Nephron (organoid): ENCODE measurements around the gene E2F4.

Source experiments
- H3K27ac Mint-ChIP-seq, 3 experiments: 2 replicates each; pipeline ENCODE4 v1.8.0; 2020; ENCODE audit warnings: mixed read lengths in 3 of 3, mild to moderate bottlenecking in 2 of 3, moderate library complexity in 1 of 3
- H3K27me3 Mint-ChIP-seq: 2 replicates; pipeline ENCODE4 v1.8.0; 2021; ENCODE audit warnings: low read depth, mild to moderate bottlenecking, moderate library complexity, mixed read lengths
- H3K36me3 Mint-ChIP-seq: 2 replicates; pipeline ENCODE4 v1.8.0; 2020; ENCODE audit warnings: low read depth, mixed read lengths
- H3K4me1 Mint-ChIP-seq: 2 replicates; pipeline ENCODE4 v1.8.0; 2020; ENCODE audit warnings: mixed read lengths
- H3K4me3 Mint-ChIP-seq, 3 experiments: 2 replicates each; pipeline ENCODE4 v1.8.0; 2020; ENCODE audit warnings: mild to moderate bottlenecking in 3 of 3, mixed read lengths in 3 of 3, moderate library complexity in 2 of 3
- H3K9me3 Mint-ChIP-seq: 2 replicates; pipeline ENCODE4 v1.8.0; 2020; ENCODE audit warnings: mixed read lengths
- TF ChIP-seq, protein P1 (sequence below), 3 experiments: fragments of 200-600 bp; sonication (generic); IDR thresholded peaks; one replicate each; pipeline ENCODE4 v1.5.0; 2021; ENCODE audit warnings: antibody characterized with exemption in 3 of 3; ENCODE audit not compliant: unreplicated experiment in 3 of 3

The E2F4 gene, protein sequence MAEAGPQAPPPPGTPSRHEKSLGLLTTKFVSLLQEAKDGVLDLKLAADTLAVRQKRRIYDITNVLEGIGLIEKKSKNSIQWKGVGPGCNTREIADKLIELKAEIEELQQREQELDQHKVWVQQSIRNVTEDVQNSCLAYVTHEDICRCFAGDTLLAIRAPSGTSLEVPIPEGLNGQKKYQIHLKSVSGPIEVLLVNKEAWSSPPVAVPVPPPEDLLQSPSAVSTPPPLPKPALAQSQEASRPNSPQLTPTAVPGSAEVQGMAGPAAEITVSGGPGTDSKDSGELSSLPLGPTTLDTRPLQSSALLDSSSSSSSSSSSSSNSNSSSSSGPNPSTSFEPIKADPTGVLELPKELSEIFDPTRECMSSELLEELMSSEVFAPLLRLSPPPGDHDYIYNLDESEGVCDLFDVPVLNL

DNA sequence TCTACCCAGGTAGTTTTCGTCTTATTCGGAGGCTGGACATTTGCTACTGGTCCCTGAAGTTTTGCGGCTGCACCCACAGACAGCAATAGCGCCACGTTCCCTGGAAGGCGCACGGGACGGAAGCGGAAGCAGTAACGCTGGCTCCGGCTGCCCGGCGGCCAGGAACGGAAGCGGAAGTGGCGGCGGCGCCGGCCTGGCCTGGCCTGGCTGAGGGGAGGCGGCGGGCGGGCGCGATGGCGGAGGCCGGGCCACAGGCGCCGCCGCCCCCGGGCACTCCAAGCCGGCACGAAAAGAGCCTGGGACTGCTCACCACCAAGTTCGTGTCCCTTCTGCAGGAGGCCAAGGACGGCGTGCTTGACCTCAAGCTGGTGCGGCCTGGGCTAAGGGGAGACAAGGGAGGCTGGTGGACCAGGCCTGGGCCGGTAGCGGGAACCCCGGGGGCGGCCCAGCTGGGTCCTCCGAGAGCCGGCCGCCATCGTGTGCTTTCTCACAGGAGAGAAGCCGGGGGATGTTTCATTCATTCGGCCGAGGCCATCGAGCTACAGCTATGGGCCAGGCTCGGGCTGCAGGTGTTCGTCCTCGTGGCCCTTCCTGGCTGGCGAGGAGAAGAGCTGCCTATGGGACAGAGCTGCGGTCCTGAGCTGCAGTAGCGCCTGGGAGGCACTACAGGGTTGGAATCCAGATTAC, at the start of gene E2F4:
Gene E2F4, plus strand, starts transcription at position 161 of the 687 bp plus-strand sequence. Its CDS starts 73 bp downstream, at position 234.
- TF ChIP-seq, protein P1, sequence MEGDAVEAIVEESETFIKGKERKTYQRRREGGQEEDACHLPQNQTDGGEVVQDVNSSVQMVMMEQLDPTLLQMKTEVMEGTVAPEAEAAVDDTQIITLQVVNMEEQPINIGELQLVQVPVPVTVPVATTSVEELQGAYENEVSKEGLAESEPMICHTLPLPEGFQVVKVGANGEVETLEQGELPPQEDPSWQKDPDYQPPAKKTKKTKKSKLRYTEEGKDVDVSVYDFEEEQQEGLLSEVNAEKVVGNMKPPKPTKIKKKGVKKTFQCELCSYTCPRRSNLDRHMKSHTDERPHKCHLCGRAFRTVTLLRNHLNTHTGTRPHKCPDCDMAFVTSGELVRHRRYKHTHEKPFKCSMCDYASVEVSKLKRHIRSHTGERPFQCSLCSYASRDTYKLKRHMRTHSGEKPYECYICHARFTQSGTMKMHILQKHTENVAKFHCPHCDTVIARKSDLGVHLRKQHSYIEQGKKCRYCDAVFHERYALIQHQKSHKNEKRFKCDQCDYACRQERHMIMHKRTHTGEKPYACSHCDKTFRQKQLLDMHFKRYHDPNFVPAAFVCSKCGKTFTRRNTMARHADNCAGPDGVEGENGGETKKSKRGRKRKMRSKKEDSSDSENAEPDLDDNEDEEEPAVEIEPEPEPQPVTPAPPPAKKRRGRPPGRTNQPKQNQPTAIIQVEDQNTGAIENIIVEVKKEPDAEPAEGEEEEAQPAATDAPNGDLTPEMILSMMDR (IDR thresholded peaks at IDR 0.05; ENCODE audit: unreplicated experiment in 3 of 3): no peak
- Mint-ChIP-seq H3K27ac (peak within 1 kb of the TSS; percentile 2 to 86 (median 67)), H3K27me3 (no peaks in the 10 kb centered on the region), H3K36me3 (peaks cover 30% of the 10 kb centered on the region), H3K4me3 (peak within 1 kb of the TSS; percentile 86 to 93 (median 89)), H3K9me3 (no peaks in the 10 kb centered on the region), H3K4me1 (peaks cover 34% of the 10 kb centered on the region)

GRCh38 chr16:67142342-67142741, 49.6 kb upstream of the E2F4 start:
- Mint-ChIP-seq H3K4me1 (peaks cover 4% of the 10 kb centered on the region), H3K9me3 (no peaks in the 10 kb centered on the region), H3K4me3 (no peak overlapping the region), H3K27me3 (no peaks in the 10 kb centered on the region), H3K36me3 (peaks cover 75% of the 10 kb centered on the region), H3K27ac (no peak overlapping the region)
- TF ChIP-seq, protein P1 (IDR thresholded peaks at IDR 0.05; ENCODE audit: unreplicated experiment in 3 of 3): no peak

GRCh38 chr16:67144943-67145342, 47.0 kb upstream of the E2F4 start:
- TF ChIP-seq, protein P1 (IDR thresholded peaks at IDR 0.05; ENCODE audit: unreplicated experiment in 3 of 3): no peak

DNA sequence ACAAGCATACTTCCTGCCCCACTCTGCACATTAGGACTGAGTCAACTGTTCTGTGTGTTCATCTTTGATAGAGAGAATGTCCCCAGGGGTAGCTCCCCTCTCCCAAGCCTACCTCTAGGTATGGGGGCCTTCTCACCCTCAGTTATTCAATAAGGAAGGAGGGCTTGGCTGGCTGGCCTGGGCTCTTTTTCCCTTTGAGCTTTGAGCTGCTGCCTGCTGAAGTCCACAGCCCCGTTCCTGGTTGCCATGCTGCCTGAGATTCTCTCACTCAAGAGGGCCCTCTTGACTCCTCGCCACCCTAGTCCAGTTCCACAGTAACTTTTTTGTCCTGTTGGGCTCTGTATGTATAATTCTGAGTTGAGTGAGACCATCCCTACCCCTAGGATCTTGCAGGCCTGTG, 46.2 kb upstream of the E2F4 start:
- Mint-ChIP-seq H3K36me3 (peaks cover 73% of the 10 kb centered on the region), H3K4me3 (no peak overlapping the region), H3K27me3 (no peaks in the 10 kb centered on the region), H3K9me3 (no peaks in the 10 kb centered on the region), H3K27ac (no peak overlapping the region), H3K4me1 (peaks cover 11% of the 10 kb centered on the region)
- TF ChIP-seq, protein P1 (IDR thresholded peaks at IDR 0.05; ENCODE audit: unreplicated experiment in 3 of 3): no peak

More at GRCh38 chr16:67144943-67145342, 47.0 kb upstream of the E2F4 start:
- H3K9me3 Mint-ChIP-seq: no peaks in the 10 kb centered on the region
- no peak overlapping the region for H3K4me3 Mint-ChIP-seq
- H3K27ac Mint-ChIP-seq: no peak overlapping the region
- H3K27me3 Mint-ChIP-seq: no peaks in the 10 kb centered on the region
- H3K36me3 Mint-ChIP-seq: peaks cover 81% of the 10 kb centered on the region
- peaks cover 11% of the 10 kb centered on the region for H3K4me1 Mint-ChIP-seq

DNA sequence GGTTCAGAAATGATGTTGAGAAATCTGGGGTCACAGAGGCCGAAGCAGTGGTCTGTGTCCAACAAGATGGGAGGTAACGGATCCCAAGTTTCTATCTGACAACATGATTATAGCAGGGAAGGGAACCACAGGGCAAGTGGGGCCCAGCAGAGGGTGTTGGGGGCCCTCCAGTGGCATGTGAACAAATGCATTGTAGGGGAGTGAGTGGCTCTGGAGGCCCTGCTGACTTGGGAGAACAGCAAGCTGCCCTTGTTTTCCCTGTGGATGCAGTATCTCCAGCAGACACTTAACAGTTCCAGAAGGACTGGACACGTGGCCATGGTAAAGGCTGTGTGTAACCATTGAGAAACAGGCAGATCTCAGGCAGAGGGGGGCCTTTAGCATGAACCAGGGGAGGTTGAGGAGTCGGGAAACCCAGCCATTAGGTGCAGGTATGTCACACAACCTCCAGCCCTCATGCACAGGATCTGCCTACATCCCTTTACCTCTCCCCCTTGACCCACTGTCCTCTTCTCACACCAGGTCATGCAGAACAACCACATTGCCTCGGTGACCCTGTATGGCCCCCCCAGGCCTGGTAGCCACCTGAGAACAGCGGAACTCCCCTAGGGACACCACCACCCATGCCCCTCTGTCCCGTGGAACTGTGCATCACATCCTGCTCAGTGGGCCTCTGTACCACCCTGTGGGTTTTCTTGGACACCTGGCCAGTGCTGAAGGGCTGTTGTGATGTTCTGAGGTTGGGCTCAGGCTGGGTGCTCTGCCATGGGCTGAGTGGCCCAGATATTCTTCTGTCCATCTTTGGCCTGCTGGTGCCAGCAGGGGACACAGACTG, 45.2 kb upstream of the E2F4 start:
- Mint-ChIP-seq H3K27ac (peak overlapping the region in 1 of 3 experiments; percentile 39), H3K36me3 (peaks cover 66% of the 10 kb centered on the region), H3K4me3 (peak overlapping the region in 2 of 3 experiments; percentile 46 to 51), H3K4me1 (peaks cover 19% of the 10 kb centered on the region), H3K9me3 (no peaks in the 10 kb centered on the region), H3K27me3 (peaks cover 9% of the 10 kb centered on the region)
- TF ChIP-seq, protein P1 (IDR thresholded peaks at IDR 0.05; ENCODE audit: unreplicated experiment in 3 of 3): no peak
